Inflammatory macrophage (primary cell): Measurements from ENCODE around the gene CTR9.
A peak's percentile ranks its signal among the peaks of the same experiment; 100 is the strongest.

Experiments
- DNase-seq, 2 donors: peaks; one replicate each; pipeline ENCODE4 v3.0.0-alpha.2; 2020 to 2022

CTR9 gene

DNA sequence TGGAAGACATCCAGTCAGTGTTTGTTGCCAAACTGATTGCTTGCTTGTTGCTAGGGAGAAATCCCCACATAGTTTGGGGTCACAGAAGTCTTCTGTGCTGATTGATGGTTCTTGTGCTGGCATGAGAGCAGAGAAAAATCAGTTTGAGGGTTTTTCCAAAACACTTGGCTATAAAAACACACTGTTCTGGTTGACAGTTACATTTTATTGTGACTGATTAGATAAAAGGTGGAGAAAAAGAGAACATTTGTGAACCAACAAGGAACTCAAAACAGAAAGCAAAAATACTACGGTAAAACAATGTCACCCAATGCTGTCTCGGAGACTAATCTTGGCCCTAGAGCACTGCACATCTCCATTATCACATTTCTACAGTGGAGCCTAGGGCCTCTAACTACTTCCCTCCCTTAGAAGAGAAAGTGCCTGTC is 72.1 kb downstream of the CTR9 start:
- DNase-seq, result no peak

DNA sequence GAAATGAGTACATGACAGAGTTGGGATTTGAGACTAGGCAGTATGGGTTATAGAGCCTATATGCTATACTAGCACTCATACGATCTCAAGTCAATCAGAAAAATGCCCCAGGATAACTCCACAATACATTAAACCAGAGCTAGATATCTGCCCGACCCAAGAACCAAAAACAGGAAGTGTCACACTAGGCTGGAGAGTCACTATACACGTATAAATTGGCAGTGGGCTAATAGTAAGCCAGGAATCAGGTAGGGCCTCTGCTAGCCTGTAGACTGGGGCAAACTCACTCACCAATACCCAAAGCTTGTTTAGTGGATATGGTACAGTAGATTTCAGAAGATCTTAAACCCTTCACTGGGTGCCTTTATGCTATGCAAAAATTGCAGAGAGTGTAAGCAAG is 73.8 kb downstream of the CTR9 start:
- DNase-seq, result peak in 1 of 2 donors; percentile 15

DNA sequence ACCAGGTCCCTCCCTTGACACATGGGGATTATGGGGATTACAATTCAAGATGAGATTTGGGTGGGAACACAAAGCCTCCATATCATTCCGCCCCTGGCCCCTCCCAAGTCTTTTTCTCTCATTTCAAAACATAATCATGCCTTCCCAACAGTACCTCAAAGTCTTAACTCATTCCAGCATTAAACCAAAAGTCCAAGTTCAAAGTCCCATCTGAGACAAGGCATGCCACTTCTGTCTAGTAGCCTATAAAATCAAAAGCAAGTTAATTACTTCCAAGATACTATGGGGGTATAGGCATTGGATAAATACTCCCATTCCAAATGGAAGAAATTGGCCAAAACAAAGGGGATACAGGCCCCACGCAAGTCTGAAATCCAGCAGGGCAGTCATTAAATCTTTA is 77.4 kb downstream of the CTR9 start:
- no peak for DNase-seq

DNA sequence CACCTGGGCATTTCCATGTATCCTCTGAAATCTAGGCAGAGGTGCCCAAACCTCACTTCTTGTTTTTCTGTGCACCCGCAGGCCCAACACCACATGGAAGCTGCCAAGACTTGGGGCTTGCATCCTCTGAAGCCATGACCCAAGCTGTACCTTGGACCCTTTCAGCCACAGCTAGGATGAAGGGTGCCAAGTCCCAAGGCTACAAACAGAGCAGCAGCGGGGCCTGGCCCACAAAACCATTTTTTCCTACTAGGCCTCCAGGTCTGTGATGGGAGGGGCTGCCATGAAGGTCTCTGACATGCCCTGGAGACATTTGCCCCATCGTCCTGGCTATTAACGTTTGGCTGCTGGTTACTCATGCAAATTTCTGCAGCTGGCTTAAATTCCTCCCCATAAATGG is 78.1 kb downstream of the CTR9 start:
- DNase-seq, result no peak
